Loucy (cell line): Measurements from ENCODE around the gene MAP7.
"Not testable (repeated sequence)": the region's sequence is repeated elsewhere in the genome, so short reads cannot be mapped to it uniquely, and the experiment has no call there.

Experiments used
- EZH2phosphoT487 ChIP-seq: fragments of 200-600 bp; IDR thresholded peaks from 2 replicates; pipeline ENCODE4 v1.6.1; 2018; ENCODE audit warnings: antibody characterized with exemption, mild to moderate bottlenecking, moderate library complexity, borderline replicate concordance
- TF ChIP-seq, protein P1 (sequence below): fragments of 200-600 bp; sonication (generic); conservative IDR thresholded peaks from 2 replicates; pipeline ENCODE4 v1.5.1; 2014; ENCODE audit warnings: mild to moderate bottlenecking, antibody characterized with exemption, low read length

DNA sequence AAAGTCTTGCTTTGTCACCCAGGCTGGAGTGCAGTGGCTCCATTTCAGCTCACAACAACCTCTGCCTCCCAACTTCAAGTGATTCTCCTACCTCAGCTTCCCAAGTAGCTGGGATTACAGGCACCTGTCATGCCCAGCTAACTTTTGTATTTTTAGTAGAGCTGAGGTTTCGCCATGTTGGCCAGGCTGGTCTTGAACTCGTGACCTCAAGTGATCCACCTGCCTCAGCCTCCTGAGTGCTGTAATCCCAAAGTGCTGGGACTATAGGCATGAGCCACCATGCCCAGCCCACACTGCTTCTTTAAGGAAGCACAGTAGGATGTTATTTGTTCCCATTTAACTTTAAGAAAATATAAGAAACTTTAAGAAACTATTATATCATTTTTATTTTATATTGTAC, 35.3 kb upstream of the MAP7 start:
- TF ChIP-seq, protein P1, sequence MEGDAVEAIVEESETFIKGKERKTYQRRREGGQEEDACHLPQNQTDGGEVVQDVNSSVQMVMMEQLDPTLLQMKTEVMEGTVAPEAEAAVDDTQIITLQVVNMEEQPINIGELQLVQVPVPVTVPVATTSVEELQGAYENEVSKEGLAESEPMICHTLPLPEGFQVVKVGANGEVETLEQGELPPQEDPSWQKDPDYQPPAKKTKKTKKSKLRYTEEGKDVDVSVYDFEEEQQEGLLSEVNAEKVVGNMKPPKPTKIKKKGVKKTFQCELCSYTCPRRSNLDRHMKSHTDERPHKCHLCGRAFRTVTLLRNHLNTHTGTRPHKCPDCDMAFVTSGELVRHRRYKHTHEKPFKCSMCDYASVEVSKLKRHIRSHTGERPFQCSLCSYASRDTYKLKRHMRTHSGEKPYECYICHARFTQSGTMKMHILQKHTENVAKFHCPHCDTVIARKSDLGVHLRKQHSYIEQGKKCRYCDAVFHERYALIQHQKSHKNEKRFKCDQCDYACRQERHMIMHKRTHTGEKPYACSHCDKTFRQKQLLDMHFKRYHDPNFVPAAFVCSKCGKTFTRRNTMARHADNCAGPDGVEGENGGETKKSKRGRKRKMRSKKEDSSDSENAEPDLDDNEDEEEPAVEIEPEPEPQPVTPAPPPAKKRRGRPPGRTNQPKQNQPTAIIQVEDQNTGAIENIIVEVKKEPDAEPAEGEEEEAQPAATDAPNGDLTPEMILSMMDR, result not testable (repeated sequence)
- TF ChIP-seq EZH2phosphoT487, result not testable (repeated sequence)
